SU-DHL-6 (cell line): ENCODE results near the gene ACY1.

Experiments
- CTCF ChIP-seq: fragments of 200-600 bp; sonication (generic); IDR thresholded peaks from one replicate; pipeline ENCODE4 v1.5.1; 2017; ENCODE audit warnings: antibody characterized with exemption, mild to moderate bottlenecking, low read length, moderate library complexity; ENCODE audit not compliant: insufficient read depth, poor library complexity, severe bottlenecking
- EZH2phosphoT487 ChIP-seq: fragments of 200-600 bp; sonication (generic), shearing (Covaris generic); conservative IDR thresholded peaks from 2 replicates; pipeline ENCODE4 v1.6.1; 2018; ENCODE audit warnings: mild to moderate bottlenecking, antibody characterized with exemption, low read length, moderate library complexity, mixed read lengths

DNA sequence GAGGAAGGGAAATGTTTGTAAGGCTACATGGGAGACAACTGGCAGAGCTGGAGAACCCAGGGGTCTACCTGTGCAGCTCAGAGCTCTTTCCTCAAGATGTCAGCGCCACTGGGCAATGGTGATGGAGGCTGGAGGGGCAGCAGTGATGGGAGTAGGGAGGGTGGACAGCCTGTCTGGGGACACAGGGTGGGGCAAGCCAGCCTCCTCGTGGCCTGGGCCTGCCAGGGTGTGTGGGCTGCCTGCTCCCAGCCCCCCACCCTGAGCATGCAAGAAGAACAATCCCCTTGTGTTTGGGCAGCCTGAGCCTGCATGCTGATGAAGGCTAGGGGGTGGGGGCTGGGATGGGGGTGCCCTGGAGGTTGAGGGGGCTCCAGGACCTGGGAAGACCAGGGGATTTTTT lies 17.3 kb upstream of the ACY1 start:
- TF ChIP-seq CTCF = no peak
- TF ChIP-seq EZH2phosphoT487 = no peak
